Calu3 (cell line): ENCODE data around the gene PACS2. TPM values are rescaled to one million over a fixed set of nuclear protein-coding genes. Genes with fewer than 3 reads are reported as not detected.

Experiments
- BruUV-seq: library from RNA; stranded (reverse); fragments of 400-500 nt; replicated peaks from 2 replicates; lab custom pipeline; 2021; lab: Mats Ljungman, UMichigan
- CTCF ChIA-PET: fragments of 300-600 bp; sonication (Branson Sonifier 250); formaldehyde crosslinking; loops from one replicate; lab custom pipeline; 2022; ENCODE audit warnings: antibody characterized with exemption; lab: Charles Lee
- DNase-seq: peaks from one replicate; pipeline ENCODE4 v3.0.0; 2022
- H3K27ac Mint-ChIP-seq: one replicate; pipeline ENCODE4 v1.8.0; 2022; ENCODE audit warnings: mixed read lengths; ENCODE audit not compliant: unreplicated experiment
- H3K27me3 Mint-ChIP-seq: one replicate; pipeline ENCODE4 v1.8.0; 2022; ENCODE audit warnings: mixed read lengths; ENCODE audit not compliant: unreplicated experiment
- H3K36me3 Mint-ChIP-seq: one replicate; pipeline ENCODE4 v1.8.0; 2022; ENCODE audit warnings: mild to moderate bottlenecking, moderate library complexity, mixed read lengths; ENCODE audit not compliant: insufficient read depth, unreplicated experiment
- H3K4me1 Mint-ChIP-seq: one replicate; pipeline ENCODE4 v1.8.0; 2022; ENCODE audit warnings: mild to moderate bottlenecking, low read depth, mixed read lengths; ENCODE audit not compliant: unreplicated experiment
- H3K4me3 Mint-ChIP-seq: one replicate; pipeline ENCODE4 v1.8.0; 2022; ENCODE audit warnings: mild to moderate bottlenecking, low read depth, moderate library complexity, mixed read lengths; ENCODE audit not compliant: unreplicated experiment
- H3K9me3 Mint-ChIP-seq: one replicate; pipeline ENCODE4 v1.8.0; 2022; ENCODE audit warnings: low read depth, mixed read lengths; ENCODE audit not compliant: unreplicated experiment
- CTCF ChIP-seq: fragments of 200-600 bp; IDR thresholded peaks from one replicate; pipeline ENCODE4 v1.8.0; 2022; ENCODE audit warnings: antibody characterized with exemption; ENCODE audit not compliant: unreplicated experiment
- intact Hi-C: fragments of 100-400 bp; cut with micrococcal nuclease; formaldehyde crosslinking; loops from one replicate; pipeline ENCODE4 v1.10.0; 2022; ENCODE audit not compliant: unreplicated experiment
- total RNA-seq: library from RNA; stranded (reverse); gene quantifications from 2 replicates; pipeline ENCODE4 v1.2.3, GENCODE V29; 2022

Gene PACS2
- total RNA-seq, 1 experiment from 2014 or later = 77.3 TPM

- Mint-ChIP-seq H3K27me3 (no peaks in the 10 kb centered on the region), H3K27ac (no peak overlapping the region), H3K4me3 (no peak overlapping the region), H3K9me3 (no peaks in the 10 kb centered on the region), H3K4me1 (no peaks in the 10 kb centered on the region), H3K36me3 (peaks cover 25% of the 10 kb centered on the region)
- no peak for DNase-seq
- intact Hi-C loops = no loop called here
- no peak for TF ChIP-seq CTCF
- BruUV-seq = no TSS peak
- CTCF ChIA-PET = no interaction called here
Measured at GRCh38 chr14:105380756-105381155, 66.2 kb downstream of the PACS2 start.

- CTCF ChIA-PET = no interaction called here
- H3K27me3 Mint-ChIP-seq = no peaks in the 10 kb centered on the region
- H3K36me3 Mint-ChIP-seq = peaks cover 25% of the 10 kb centered on the region
- DNase-seq = no peak
- H3K9me3 Mint-ChIP-seq = no peaks in the 10 kb centered on the region
- no peak for TF ChIP-seq CTCF
- H3K4me1 Mint-ChIP-seq = no peaks in the 10 kb centered on the region
- H3K27ac Mint-ChIP-seq = no peak overlapping the region
- no peak overlapping the region for H3K4me3 Mint-ChIP-seq
- intact Hi-C loops = no loop called here
- BruUV-seq = no TSS peak
Measured at GRCh38 chr14:105381446-105382342, 67.1 kb downstream of the PACS2 start.

GRCh38 chr14:105382343-105383082, 68.0 kb downstream of the PACS2 start:
- CTCF ChIA-PET = no interaction called here
- no peak for TF ChIP-seq CTCF
- intact Hi-C loops = no loop called here
- Mint-ChIP-seq H3K27ac (no peak overlapping the region), H3K4me1 (no peaks in the 10 kb centered on the region), H3K27me3 (no peaks in the 10 kb centered on the region), H3K36me3 (peaks cover 20% of the 10 kb centered on the region), H3K9me3 (no peaks in the 10 kb centered on the region), H3K4me3 (no peak overlapping the region)
- no TSS peak for BruUV-seq
- no peak for DNase-seq

- DNase-seq = no peak
- Mint-ChIP-seq H3K27me3 (no peaks in the 10 kb centered on the region), H3K4me1 (no peaks in the 10 kb centered on the region), H3K36me3 (peaks cover 20% of the 10 kb centered on the region), H3K27ac (no peak overlapping the region), H3K4me3 (no peak overlapping the region), H3K9me3 (no peaks in the 10 kb centered on the region)
- intact Hi-C loops = no loop called here
- no TSS peak for BruUV-seq
- no peak for TF ChIP-seq CTCF
- CTCF ChIA-PET = no interaction called here
Measured at GRCh38 chr14:105383083-105383730, 68.7 kb downstream of the PACS2 start.
